ENCODE results near the gene CCDC188. TPM values are rescaled to one million over a fixed set of nuclear protein-coding genes. Genes with fewer than 3 reads are reported as not detected.

The CCDC188 gene
- total RNA-seq, 2 experiments from 2014 or later, result not detected

GRCh38 chr22:20123366-20124082 is 27.3 kb downstream of the CCDC188 start:
- ATAC-seq (ENCODE audit: poor library complexity), result no peak
- DNase-seq, result no peak
- H3K27ac ChIP-seq (ENCODE audit: low read depth in 1 of 2, low read length in 2 of 2), result no peak overlapping the region
- H3K4me3 ChIP-seq (ENCODE audit: low read length), result no peak overlapping the region
- TF ChIP-seq, protein P1, sequence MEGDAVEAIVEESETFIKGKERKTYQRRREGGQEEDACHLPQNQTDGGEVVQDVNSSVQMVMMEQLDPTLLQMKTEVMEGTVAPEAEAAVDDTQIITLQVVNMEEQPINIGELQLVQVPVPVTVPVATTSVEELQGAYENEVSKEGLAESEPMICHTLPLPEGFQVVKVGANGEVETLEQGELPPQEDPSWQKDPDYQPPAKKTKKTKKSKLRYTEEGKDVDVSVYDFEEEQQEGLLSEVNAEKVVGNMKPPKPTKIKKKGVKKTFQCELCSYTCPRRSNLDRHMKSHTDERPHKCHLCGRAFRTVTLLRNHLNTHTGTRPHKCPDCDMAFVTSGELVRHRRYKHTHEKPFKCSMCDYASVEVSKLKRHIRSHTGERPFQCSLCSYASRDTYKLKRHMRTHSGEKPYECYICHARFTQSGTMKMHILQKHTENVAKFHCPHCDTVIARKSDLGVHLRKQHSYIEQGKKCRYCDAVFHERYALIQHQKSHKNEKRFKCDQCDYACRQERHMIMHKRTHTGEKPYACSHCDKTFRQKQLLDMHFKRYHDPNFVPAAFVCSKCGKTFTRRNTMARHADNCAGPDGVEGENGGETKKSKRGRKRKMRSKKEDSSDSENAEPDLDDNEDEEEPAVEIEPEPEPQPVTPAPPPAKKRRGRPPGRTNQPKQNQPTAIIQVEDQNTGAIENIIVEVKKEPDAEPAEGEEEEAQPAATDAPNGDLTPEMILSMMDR (IDR thresholded peaks at IDR 0.05), result no peak
- Mint-ChIP-seq H3K27ac (no peak overlapping the region), H3K36me3 (ENCODE audit: low read depth) (peaks cover 48% of the 10 kb centered on the region), H3K4me1 (ENCODE audit: low read depth) (peaks cover 5% of the 10 kb centered on the region), H3K27me3 (no peaks in the 10 kb centered on the region), H3K4me3 (no peak overlapping the region), H3K9me3 (no peaks in the 10 kb centered on the region)
- ChIA-PET CTCF (no interaction called here), POLR2A (no interaction called here)
- no peaks in the 10 kb centered on the region for H3K27me3 ChIP-seq (ENCODE audit: control insufficient read depth in 1 of 2, insufficient read depth in 2 of 2, low read length in 2 of 2)
- H3K36me3 ChIP-seq (ENCODE audit: insufficient read depth, low read length), result peaks cover 66% of the 10 kb centered on the region
- H3K4me1 ChIP-seq (ENCODE audit: insufficient read depth, low read length), result peaks cover 48% of the 10 kb centered on the region
- no peaks in the 10 kb centered on the region for H3K9me3 ChIP-seq (ENCODE audit: control insufficient read depth in 1 of 2, insufficient read depth in 1 of 2, low read length in 2 of 2)
- intact Hi-C loops (cut with DNase I, micrococcal nuclease), result no loop called here

GRCh38 chr22:20121856-20122415 is 28.9 kb downstream of the CCDC188 start:
- H3K27me3 ChIP-seq (ENCODE audit: control insufficient read depth in 1 of 2, insufficient read depth in 2 of 2, low read length in 2 of 2), result no peaks in the 10 kb centered on the region
- POLR2A ChIA-PET, result no interaction called here

DNA sequence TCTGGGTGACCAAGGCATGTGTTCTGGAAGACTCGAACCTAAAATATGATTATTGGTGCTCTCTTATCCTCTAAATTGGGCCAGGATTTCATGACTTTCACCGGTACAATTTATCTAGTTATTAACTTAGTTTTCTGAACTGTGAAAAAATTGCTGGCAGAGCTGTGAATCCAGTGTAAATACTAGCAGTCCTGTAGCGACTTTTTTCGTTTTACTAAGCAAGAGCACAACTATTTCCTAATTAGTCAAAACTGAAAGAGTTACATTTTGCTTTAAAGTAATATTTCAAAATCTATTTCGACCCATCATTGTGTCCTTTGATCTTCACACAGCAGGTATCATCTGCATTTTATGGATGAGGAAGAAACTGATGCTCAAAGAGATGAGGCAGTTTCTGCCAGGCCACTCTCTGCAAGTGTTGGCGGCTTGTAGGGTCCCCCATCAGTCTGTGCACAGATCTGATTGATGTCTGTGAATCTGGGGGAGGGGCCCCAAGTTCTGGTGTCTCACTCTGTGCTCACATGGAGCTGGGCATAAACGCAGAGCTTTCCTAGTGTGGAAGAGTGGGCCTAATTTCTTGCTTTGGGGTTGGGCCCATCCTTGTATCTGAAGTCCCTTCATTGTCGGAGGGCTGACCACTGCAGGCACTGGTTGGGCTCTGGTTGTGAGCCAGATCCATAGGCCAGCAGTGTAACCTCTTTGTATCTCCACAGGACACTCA is 32.4 kb downstream of the CCDC188 start:
- TF ChIP-seq, protein P1 (IDR thresholded peaks at IDR 0.05), result no peak
- H3K4me1 Mint-ChIP-seq (ENCODE audit: low read depth), result peaks cover 28% of the 10 kb centered on the region
- intact Hi-C loops (cut with DNase I, micrococcal nuclease), result loop anchor here in 1 of 2 experiments (5.0 to 10.0 kb wide), 6 partner anchors 264 to 996 kb away; partner anchors contain the start of genes DGCR2, GNB1L, MED15 and RTL10
- no peaks in the 10 kb centered on the region for H3K27me3 Mint-ChIP-seq
- ChIA-PET CTCF (interaction anchor here (2.1 kb wide), 1 partner anchor 11 kb away, joined by 8 read pairs; no protein-coding TSS in a partner anchor), POLR2A (interaction anchor here (1.8 to 3.1 kb wide), 4 partner anchors 11 to 147 kb away, joined by 5 to 17 read pairs (median 10); no protein-coding TSS in a partner anchor)
- peak overlapping the region; percentile 89 for H3K4me3 Mint-ChIP-seq
- DNase-seq (no peak), ATAC-seq (ENCODE audit: poor library complexity) (no peak)
- H3K4me1 ChIP-seq (ENCODE audit: insufficient read depth, low read length), result peaks cover 81% of the 10 kb centered on the region
- peaks cover 0 to 5% of the 10 kb centered on the region in 2 experiments for H3K27me3 ChIP-seq (ENCODE audit: control insufficient read depth in 1 of 2, insufficient read depth in 2 of 2, low read length in 2 of 2)
- peaks cover 61% of the 10 kb centered on the region for H3K36me3 ChIP-seq (ENCODE audit: insufficient read depth, low read length)
- H3K27ac ChIP-seq (ENCODE audit: low read depth in 1 of 2, low read length in 2 of 2), result peak overlapping the region; percentile 33 to 66
- peaks cover 49% of the 10 kb centered on the region for H3K36me3 Mint-ChIP-seq (ENCODE audit: low read depth)
- H3K9me3 Mint-ChIP-seq, result no peaks in the 10 kb centered on the region
- H3K9me3 ChIP-seq (ENCODE audit: control insufficient read depth in 1 of 2, insufficient read depth in 1 of 2, low read length in 2 of 2), result peaks cover 0 to 7% of the 10 kb centered on the region in 2 experiments
- peak overlapping the region; percentile 68 for H3K4me3 ChIP-seq (ENCODE audit: low read length)
- H3K27ac Mint-ChIP-seq, result peak overlapping the region; percentile 82

More at GRCh38 chr22:20121856-20122415, 28.9 kb downstream of the CCDC188 start:
- H3K4me1 ChIP-seq (ENCODE audit: insufficient read depth, low read length), result peaks cover 57% of the 10 kb centered on the region
- H3K27me3 Mint-ChIP-seq, result no peaks in the 10 kb centered on the region
- peaks cover 46% of the 10 kb centered on the region for H3K36me3 Mint-ChIP-seq (ENCODE audit: low read depth)
- peaks cover 63% of the 10 kb centered on the region for H3K36me3 ChIP-seq (ENCODE audit: insufficient read depth, low read length)
- intact Hi-C loops (cut with DNase I, micrococcal nuclease), result no loop called here
- no peak for DNase-seq
- H3K27ac ChIP-seq (ENCODE audit: low read depth in 1 of 2, low read length in 2 of 2), result no peak overlapping the region
- H3K27ac Mint-ChIP-seq, result no peak overlapping the region
- peaks cover 16% of the 10 kb centered on the region for H3K4me1 Mint-ChIP-seq (ENCODE audit: low read depth)
- H3K9me3 Mint-ChIP-seq, result no peaks in the 10 kb centered on the region
- CTCF ChIA-PET, result no interaction called here
- no peak overlapping the region for H3K4me3 Mint-ChIP-seq
- TF ChIP-seq, protein P1 (IDR thresholded peaks at IDR 0.05), result no peak
- no peak overlapping the region for H3K4me3 ChIP-seq (ENCODE audit: low read length)
- ATAC-seq (ENCODE audit: poor library complexity), result no peak
- H3K9me3 ChIP-seq (ENCODE audit: control insufficient read depth in 1 of 2, insufficient read depth in 1 of 2, low read length in 2 of 2), result no peaks in the 10 kb centered on the region

All from CD4-positive, alpha-beta T cell (primary cell).